Endothelial cell of umbilical vein (primary cell): Measurements from ENCODE around the gene MEGF11. TPM values are rescaled to one million over a fixed set of nuclear protein-coding genes. Genes with fewer than 3 reads are reported as not detected.

ENCODE experiments used
- BruUV-seq: library from RNA; stranded (reverse); fragments of 400-500 nt; replicated peaks from 2 replicates; lab custom pipeline; 2021; lab: Mats Ljungman, UMichigan
- CTCF ChIA-PET: fragments of 300-600, 350-600 bp; sonication (Branson Sonifier 250); formaldehyde crosslinking; loops from one replicate; lab custom pipeline; 2021; ENCODE audit warnings: antibody characterized with exemption, inconsistent platforms; lab: Charles Lee
- POLR2A ChIA-PET: fragments of 300-600, 350-600 bp; sonication (Branson Sonifier 250); formaldehyde crosslinking; loops from one replicate; lab custom pipeline; 2021; ENCODE audit warnings: antibody characterized with exemption, inconsistent platforms; lab: Charles Lee
- DNase-seq: peaks from one replicate; pipeline ENCODE4 v3.0.0-alpha.2; 2011; ENCODE audit warnings: low read depth, low spot score
- FAIRE-seq: peaks from 2 replicates; lab custom pipeline; 2011; peaks lifted over from hg19 to GRCh38; lab: Jason Lieb, UNC
- H2AFZ ChIP-seq: 2 replicates; pipeline ENCODE4 v1.6.0; 2012; ENCODE audit warnings: low read depth, low read length, control low read depth, inconsistent platforms
- H3K27ac ChIP-seq: 2 replicates; pipeline ENCODE4 v1.5.1; 2011; ENCODE audit warnings: low read depth, mild to moderate bottlenecking, control low read depth, low read length, moderate library complexity; ENCODE audit not compliant: insufficient read depth
- H3K27me3 ChIP-seq, 2 experiments: 2 replicates each; pipeline versions ENCODE4 v1.6.0 to v1.6.1; 2011; ENCODE audit warnings: low read length in 2 of 2, mixed read lengths in 1 of 2; ENCODE audit not compliant: control insufficient read depth in 2 of 2, insufficient read depth in 2 of 2
- H3K36me3 ChIP-seq, 2 experiments: 2 replicates in 1 of 2; 3 replicates in 1 of 2; pipeline ENCODE4 v1.5.1; 2011; ENCODE audit warnings: low read length in 2 of 2, mild to moderate bottlenecking in 1 of 2, moderate library complexity in 1 of 2; ENCODE audit not compliant: control insufficient read depth in 2 of 2, insufficient read depth in 2 of 2; ENCODE audit errors: extremely low read depth in 1 of 2
- H3K4me1 ChIP-seq: 3 replicates; pipeline ENCODE4 v1.5.1; 2011; ENCODE audit warnings: mild to moderate bottlenecking, low read length; ENCODE audit not compliant: control insufficient read depth, insufficient read depth; ENCODE audit errors: extremely low read depth
- H3K4me2 ChIP-seq: 2 replicates; pipeline ENCODE4 v1.6.1; 2011; ENCODE audit warnings: low read length, control low read depth, mixed read lengths; ENCODE audit not compliant: insufficient read depth
- H3K4me3 ChIP-seq, 3 experiments: fragments of 200-600 bp in 1 of 3; sonication (generic), shearing (Covaris generic) in 1 of 3; replicated peaks in 1 of 3; 2 replicates each; pipeline ENCODE4 v1.5.1; 2011 to 2016; ENCODE audit warnings: control low read depth in 3 of 3, low read length in 3 of 3, mild to moderate bottlenecking in 2 of 3, inconsistent platforms in 1 of 3, low read depth in 1 of 3, moderate library complexity in 1 of 3; ENCODE audit not compliant: insufficient read depth in 1 of 3
- H3K79me2 ChIP-seq: 2 replicates; pipeline ENCODE4 v1.6.0; 2012; ENCODE audit warnings: low read length, inconsistent platforms; ENCODE audit not compliant: control insufficient read depth, insufficient read depth
- H3K9ac ChIP-seq: replicated peaks from 2 replicates; pipeline ENCODE3; 2011; ENCODE audit warnings: low read length, control low read depth; ENCODE audit not compliant: insufficient read depth; ENCODE audit errors: extremely low read depth
- H3K9me1 ChIP-seq: replicated peaks from 3 replicates; pipeline ENCODE4 v1.6.0; 2011; ENCODE audit warnings: mild to moderate bottlenecking, low read length; ENCODE audit not compliant: control insufficient read depth, insufficient read depth; ENCODE audit errors: extremely low read depth
- H3K9me3 ChIP-seq: replicated peaks from 2 replicates; pipeline ENCODE4 v1.5.1; 2012; ENCODE audit warnings: low read length, inconsistent platforms; ENCODE audit not compliant: control insufficient read depth, insufficient read depth
- H4K20me1 ChIP-seq: replicated peaks from 2 replicates; pipeline ENCODE3; 2011; ENCODE audit warnings: mild to moderate bottlenecking, low read length; ENCODE audit not compliant: control insufficient read depth, insufficient read depth; ENCODE audit errors: extremely low read depth
- FOS ChIP-seq: IDR thresholded peaks from 2 replicates; pipeline ENCODE4 v1.6.1; 2011; ENCODE audit warnings: mild to moderate bottlenecking, low read length, moderate library complexity, borderline replicate concordance; ENCODE audit not compliant: insufficient read depth
- POLR2A ChIP-seq: IDR thresholded peaks from 2 replicates; pipeline ENCODE4 v1.6.1; 2012; ENCODE audit warnings: low read depth, mild to moderate bottlenecking, control low read depth, low read length
- POLR2AphosphoS5 ChIP-seq: IDR thresholded peaks from 2 replicates; pipeline ENCODE4 v1.6.1; 2012; ENCODE audit warnings: low read depth, mild to moderate bottlenecking, control low read depth, low read length, moderate library complexity; ENCODE audit not compliant: insufficient read depth
- dilution Hi-C: fragments of 300-500 bp; cut with MboI; formaldehyde crosslinking; loops from one replicate; pipeline ENCODE4 v1.15.0; 2019; ENCODE audit warnings: low sequenced_read_pairs; ENCODE audit not compliant: extremely low pct_ligation_motif_present
- intact Hi-C: fragments of 100-400 bp; cut with micrococcal nuclease; formaldehyde crosslinking; loops from one replicate; pipeline ENCODE4 v1.10.0; 2022
- polyA plus RNA-seq, 4 experiments: library from polyadenylated mRNA; depleted of rRNA in 3 of 4; stranded (reverse) in 3 of 4; unstranded in 1 of 4; fragments of >200 nt; gene quantifications; 2 replicates each; pipeline versions ENCODE4 v1.2.1 to v1.2.3, GENCODE V29; 2011 to 2012; ENCODE audit warnings: missing spikeins in 1 of 4
- total RNA-seq: library from RNA; stranded (reverse); gene quantifications from 2 replicates; pipeline ENCODE4 v1.2.3, GENCODE V29; 2021
- TF ChIP-seq, protein P1 (sequence below): IDR thresholded peaks from 2 replicates; pipeline ENCODE4 v1.6.1; 2011; ENCODE audit not compliant: insufficient read depth, insufficient read length

The MEGF11 gene
- total and polyA plus RNA-seq, 2 donors (not counting 3 experiments of a cell fraction or from before 2014, with no cell fraction given) = not detected

DNA sequence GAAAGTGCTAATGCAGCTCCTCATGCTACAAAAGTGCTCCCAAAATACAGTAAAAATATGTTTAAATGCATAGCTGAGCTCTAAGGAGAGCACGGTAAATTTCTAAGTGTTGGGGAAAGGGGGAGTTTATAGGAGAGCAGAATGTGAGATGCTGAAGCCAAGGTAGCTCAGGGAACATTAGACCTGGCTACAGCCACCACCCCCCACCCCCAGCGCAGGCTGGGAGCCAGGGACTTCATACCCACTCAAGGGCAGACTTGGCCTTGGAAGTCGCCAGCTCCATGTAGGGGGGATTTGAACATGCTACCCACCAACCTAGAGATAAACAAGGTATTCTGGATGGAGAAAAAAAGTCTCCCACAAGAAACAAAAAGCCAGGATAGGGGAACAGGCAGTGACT is 142.2 kb downstream of the MEGF11 start:
- Histone ChIP-seq H3K36me3 (no peaks in the 10 kb centered on the region), H3K9me3 (no peaks in the 10 kb centered on the region), H2AFZ (no peak overlapping the region), H3K27me3 (peaks cover 5 to 10% of the 10 kb centered on the region in 2 experiments), H3K79me2 (no peaks in the 10 kb centered on the region), H3K4me2 (no peak overlapping the region), H3K9ac (no peak overlapping the region), H3K4me1 (no peaks in the 10 kb centered on the region), H3K9me1 (no peaks in the 10 kb centered on the region), H3K4me3 (no peak overlapping the region), H3K27ac (no peak overlapping the region), H4K20me1 (no peaks in the 10 kb centered on the region)
- CTCF ChIA-PET = no interaction called here
- intact Hi-C loops (no loop called here), dilution Hi-C loops (no loop called here)
- FAIRE-seq (no peak), DNase-seq (no peak)
- POLR2A ChIA-PET = no interaction called here
- TF ChIP-seq, protein P1, sequence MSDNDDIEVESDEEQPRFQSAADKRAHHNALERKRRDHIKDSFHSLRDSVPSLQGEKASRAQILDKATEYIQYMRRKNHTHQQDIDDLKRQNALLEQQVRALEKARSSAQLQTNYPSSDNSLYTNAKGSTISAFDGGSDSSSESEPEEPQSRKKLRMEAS = no peak
- TF ChIP-seq POLR2A = no peak
- no peak for TF ChIP-seq POLR2AphosphoS5
- TF ChIP-seq FOS = no peak
- no TSS peak for BruUV-seq

DNA sequence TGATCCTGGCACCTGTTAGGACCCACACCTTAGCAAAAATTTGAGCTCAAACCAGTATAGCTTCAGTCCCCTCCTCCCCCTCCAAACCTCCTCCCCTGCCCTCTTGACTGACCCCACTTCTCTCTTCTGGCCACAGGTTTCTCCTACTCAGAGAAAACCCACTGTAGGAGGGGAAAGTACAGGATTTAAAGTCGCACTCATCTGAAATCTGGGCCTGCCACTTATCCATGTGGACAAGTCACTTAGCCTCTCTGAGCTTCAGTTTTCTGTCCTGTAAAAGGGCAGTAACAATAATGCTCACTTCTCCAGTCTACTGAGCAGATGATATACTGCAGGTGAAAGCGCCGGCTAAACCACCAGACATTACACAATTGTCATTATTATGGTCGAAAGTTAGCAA is 142.7 kb downstream of the MEGF11 start:
- no TSS peak for BruUV-seq
- no peak overlapping the region for H2AFZ ChIP-seq
- dilution Hi-C loops = no loop called here
- DNase-seq = no peak
- no peaks in the 10 kb centered on the region for H3K4me1 ChIP-seq
- H3K79me2 ChIP-seq = no peaks in the 10 kb centered on the region
- no peaks in the 10 kb centered on the region for H4K20me1 ChIP-seq
- no peaks in the 10 kb centered on the region for H3K9me3 ChIP-seq
- ChIA-PET POLR2A (no interaction called here), CTCF (no interaction called here)
- H3K9me1 ChIP-seq = no peaks in the 10 kb centered on the region
- no peak overlapping the region for H3K4me3 ChIP-seq
- no peak for TF ChIP-seq POLR2A
- H3K4me2 ChIP-seq = no peak overlapping the region
- H3K27ac ChIP-seq = no peak overlapping the region
- intact Hi-C loops = no loop called here
- no peak for FAIRE-seq
- H3K9ac ChIP-seq = no peak overlapping the region
- H3K27me3 ChIP-seq = peaks cover 5 to 10% of the 10 kb centered on the region in 2 experiments
- H3K36me3 ChIP-seq = no peaks in the 10 kb centered on the region
